ENCODE results near the gene SCAMP5.
A peak's percentile ranks its signal among the peaks of the same experiment; 100 is the strongest.

SCAMP5 gene

DNA sequence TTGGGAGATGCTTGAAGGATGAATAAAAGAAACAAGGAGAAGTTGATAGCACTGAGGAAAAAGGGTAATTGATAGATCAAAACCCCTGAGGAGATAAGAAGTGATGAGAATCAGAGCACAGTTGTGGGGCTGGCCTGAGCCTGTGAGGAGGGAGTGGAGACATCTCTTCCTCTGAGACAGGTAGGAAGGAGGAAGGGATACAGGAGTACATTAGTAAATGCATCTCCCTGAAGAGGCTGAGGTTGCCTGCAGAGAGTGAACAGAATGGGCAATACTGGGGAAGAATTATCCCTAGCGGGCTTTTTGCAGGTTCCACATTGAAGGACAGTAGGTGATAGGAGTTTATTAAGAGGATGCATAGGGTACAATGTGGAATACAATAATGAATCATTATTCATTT is 17.3 kb upstream of the SCAMP5 start:
- Histone ChIP-seq H3K27me3 (replicated peaks; ENCODE audit: control insufficient read depth, insufficient read depth, low read length) (no peaks in the 10 kb centered on the region), H3K4me3 (ENCODE audit: low read length) (no peak overlapping the region), H3K9me3 (ENCODE audit: control insufficient read depth, low read length) (no peaks in the 10 kb centered on the region), H3K36me3 (ENCODE audit: control insufficient read depth, insufficient read depth, low read length, severe bottlenecking) (no peaks in the 10 kb centered on the region), H3K4me1 (ENCODE audit: control insufficient read depth, insufficient read depth, low read length) (peaks cover 15% of the 10 kb centered on the region), H3K9ac (ENCODE audit: low read length) (no peak overlapping the region)
- DNase-seq (ENCODE audit: low read depth): no peak

GRCh38 chr15:74978503-74978902 is 16.9 kb upstream of the SCAMP5 start:
- peak; percentile 15 for DNase-seq (ENCODE audit: low read depth)
- Histone ChIP-seq H3K4me3 (ENCODE audit: low read length) (no peak overlapping the region), H3K36me3 (ENCODE audit: control insufficient read depth, insufficient read depth, low read length, severe bottlenecking) (no peaks in the 10 kb centered on the region), H3K27me3 (replicated peaks; ENCODE audit: control insufficient read depth, insufficient read depth, low read length) (no peaks in the 10 kb centered on the region), H3K9me3 (ENCODE audit: control insufficient read depth, low read length) (no peaks in the 10 kb centered on the region), H3K9ac (ENCODE audit: low read length) (no peak overlapping the region), H3K4me1 (ENCODE audit: control insufficient read depth, insufficient read depth, low read length) (peaks cover 18% of the 10 kb centered on the region)

DNA sequence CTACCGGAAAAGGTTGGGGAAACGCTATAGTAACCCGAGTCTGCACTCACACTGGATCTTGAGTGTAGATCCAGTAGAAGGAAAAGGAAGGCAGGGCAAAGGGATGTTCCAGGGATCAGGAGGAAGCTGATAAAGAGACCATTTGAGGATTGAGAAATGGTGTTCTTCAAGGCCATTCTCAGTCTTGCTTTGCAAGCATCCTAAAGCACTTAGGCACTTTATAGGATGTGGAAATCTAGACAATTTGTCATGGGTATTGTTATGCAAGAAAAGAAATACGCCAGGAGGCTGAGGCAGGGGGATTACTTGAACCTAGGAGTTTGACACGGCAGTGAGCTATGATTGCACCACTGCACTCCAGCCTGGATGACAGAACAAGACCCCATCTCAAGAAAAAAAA is 13.2 kb upstream of the SCAMP5 start:
- peak; percentile 25 for DNase-seq (ENCODE audit: low read depth)
- no peaks in the 10 kb centered on the region for H3K9me3 ChIP-seq (ENCODE audit: control insufficient read depth, low read length)
- H3K9ac ChIP-seq (ENCODE audit: low read length): no peak overlapping the region
- H3K4me1 ChIP-seq (ENCODE audit: control insufficient read depth, insufficient read depth, low read length): peaks cover 30% of the 10 kb centered on the region
- H3K36me3 ChIP-seq (ENCODE audit: control insufficient read depth, insufficient read depth, low read length, severe bottlenecking): no peaks in the 10 kb centered on the region
- no peak overlapping the region for H3K4me3 ChIP-seq (ENCODE audit: low read length)
- peaks cover 11% of the 10 kb centered on the region for H3K27me3 ChIP-seq (replicated peaks; ENCODE audit: control insufficient read depth, insufficient read depth, low read length)

- Histone ChIP-seq H3K4me3 (ENCODE audit: low read length) (no peak overlapping the region), H3K27me3 (replicated peaks; ENCODE audit: control insufficient read depth, insufficient read depth, low read length) (peaks cover 11% of the 10 kb centered on the region), H3K36me3 (ENCODE audit: control insufficient read depth, insufficient read depth, low read length, severe bottlenecking) (no peaks in the 10 kb centered on the region), H3K9me3 (ENCODE audit: control insufficient read depth, low read length) (no peaks in the 10 kb centered on the region), H3K4me1 (ENCODE audit: control insufficient read depth, insufficient read depth, low read length) (peaks cover 19% of the 10 kb centered on the region), H3K9ac (ENCODE audit: low read length) (peak overlapping the region; percentile 25)
- no peak for DNase-seq (ENCODE audit: low read depth)
Observed at GRCh38 chr15:74983725-74984231, 11.6 kb upstream of the SCAMP5 start.

GRCh38 chr15:74988007-74988800 is 7.2 kb upstream of the SCAMP5 start:
- Histone ChIP-seq H3K27me3 (replicated peaks; ENCODE audit: control insufficient read depth, insufficient read depth, low read length) (peaks cover 13% of the 10 kb centered on the region), H3K9me3 (ENCODE audit: control insufficient read depth, low read length) (no peaks in the 10 kb centered on the region), H3K4me3 (ENCODE audit: low read length) (no peak overlapping the region), H3K9ac (ENCODE audit: low read length) (no peak overlapping the region), H3K4me1 (ENCODE audit: control insufficient read depth, insufficient read depth, low read length) (peaks cover 14% of the 10 kb centered on the region), H3K36me3 (ENCODE audit: control insufficient read depth, insufficient read depth, low read length, severe bottlenecking) (no peaks in the 10 kb centered on the region)
- DNase-seq (ENCODE audit: low read depth): no peak

GRCh38 chr15:74989527-74989926 is 5.8 kb upstream of the SCAMP5 start:
- H3K36me3 ChIP-seq (ENCODE audit: control insufficient read depth, insufficient read depth, low read length, severe bottlenecking): no peaks in the 10 kb centered on the region
- H3K4me3 ChIP-seq (ENCODE audit: low read length): no peak overlapping the region
- H3K9ac ChIP-seq (ENCODE audit: low read length): no peak overlapping the region
- no peak for DNase-seq (ENCODE audit: low read depth)
- H3K4me1 ChIP-seq (ENCODE audit: control insufficient read depth, insufficient read depth, low read length): peaks cover 2% of the 10 kb centered on the region
- no peaks in the 10 kb centered on the region for H3K9me3 ChIP-seq (ENCODE audit: control insufficient read depth, low read length)
- peaks cover 13% of the 10 kb centered on the region for H3K27me3 ChIP-seq (replicated peaks; ENCODE audit: control insufficient read depth, insufficient read depth, low read length)

DNA sequence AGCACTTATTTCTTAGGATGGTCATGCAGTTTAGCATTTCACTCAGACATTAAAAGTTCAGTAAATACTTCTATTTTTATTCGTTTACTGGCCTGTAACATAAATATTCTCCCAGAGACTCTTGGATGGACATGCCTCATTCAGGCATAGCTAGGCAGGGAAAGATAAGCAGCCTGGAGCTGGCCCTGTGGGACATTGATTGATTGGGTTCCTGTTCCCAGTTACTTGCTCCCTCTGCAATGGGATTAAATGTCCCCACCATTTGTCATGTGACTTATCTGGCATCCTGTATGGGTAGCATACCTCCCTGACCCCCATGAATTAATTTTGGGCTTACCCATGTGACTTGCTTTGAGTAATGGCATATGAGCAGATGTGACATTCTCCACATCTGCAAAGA is 2.7 kb upstream of the SCAMP5 start:
- no peaks in the 10 kb centered on the region for H3K36me3 ChIP-seq (ENCODE audit: control insufficient read depth, insufficient read depth, low read length, severe bottlenecking)
- peaks cover 10% of the 10 kb centered on the region for H3K4me1 ChIP-seq (ENCODE audit: control insufficient read depth, insufficient read depth, low read length)
- H3K9me3 ChIP-seq (ENCODE audit: control insufficient read depth, low read length): no peaks in the 10 kb centered on the region
- peaks cover 8% of the 10 kb centered on the region for H3K27me3 ChIP-seq (replicated peaks; ENCODE audit: control insufficient read depth, insufficient read depth, low read length)
- H3K4me3 ChIP-seq (ENCODE audit: low read length): no peak overlapping the region
- no peak for DNase-seq (ENCODE audit: low read depth)
- H3K9ac ChIP-seq (ENCODE audit: low read length): no peak overlapping the region

DNA sequence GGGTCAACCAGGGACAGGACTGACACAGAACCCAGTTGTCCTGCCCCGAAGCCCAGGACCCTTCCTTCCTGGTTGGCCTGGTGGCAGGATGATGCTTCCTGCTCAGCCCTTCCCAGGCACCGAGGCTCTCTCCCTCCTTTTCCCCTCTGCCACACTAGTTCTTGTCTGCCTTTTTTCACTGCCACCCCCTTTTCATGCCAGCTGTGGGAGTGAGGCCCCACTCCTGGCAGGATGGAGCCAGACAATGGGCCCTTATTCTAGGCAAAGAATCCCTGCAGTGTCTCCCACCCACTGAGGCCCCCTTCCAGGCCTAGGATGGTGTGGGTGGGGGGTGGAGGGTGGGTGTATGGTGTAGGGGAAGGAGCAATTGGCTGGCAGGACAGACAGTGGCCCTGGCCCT is 1.1 kb upstream of the SCAMP5 start:
- H3K27me3 ChIP-seq (replicated peaks; ENCODE audit: control insufficient read depth, insufficient read depth, low read length): peaks cover 13% of the 10 kb centered on the region
- peaks cover 14% of the 10 kb centered on the region for H3K4me1 ChIP-seq (ENCODE audit: control insufficient read depth, insufficient read depth, low read length)
- no peak overlapping the region for H3K9ac ChIP-seq (ENCODE audit: low read length)
- no peak overlapping the region for H3K4me3 ChIP-seq (ENCODE audit: low read length)
- no peaks in the 10 kb centered on the region for H3K36me3 ChIP-seq (ENCODE audit: control insufficient read depth, insufficient read depth, low read length, severe bottlenecking)
- no peak for DNase-seq (ENCODE audit: low read depth)
- H3K9me3 ChIP-seq (ENCODE audit: control insufficient read depth, low read length): no peaks in the 10 kb centered on the region

DNA sequence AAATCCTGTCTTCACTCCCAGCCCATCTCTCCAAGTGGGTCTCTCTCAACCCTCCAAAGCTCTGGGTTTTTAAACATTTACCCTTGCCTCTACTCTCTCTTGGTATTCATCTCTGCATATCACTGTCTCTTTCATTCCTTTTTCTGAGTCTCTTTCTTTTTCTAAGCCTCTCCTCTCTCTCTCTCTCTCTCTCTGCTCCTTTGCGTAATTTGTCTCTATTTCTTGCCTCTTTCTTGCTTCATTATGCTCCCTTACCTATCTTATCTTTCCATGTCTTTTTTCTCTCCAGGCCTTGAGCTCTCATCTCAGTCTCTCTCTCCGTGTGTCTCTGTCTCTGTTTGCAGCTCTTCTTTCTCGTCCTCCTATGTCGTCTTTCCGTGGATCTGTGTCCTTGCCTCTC is 678 bp upstream of the SCAMP5 start:
- Histone ChIP-seq H3K9me3 (ENCODE audit: control insufficient read depth, low read length) (no peaks in the 10 kb centered on the region), H3K36me3 (ENCODE audit: control insufficient read depth, insufficient read depth, low read length, severe bottlenecking) (no peaks in the 10 kb centered on the region), H3K27me3 (replicated peaks; ENCODE audit: control insufficient read depth, insufficient read depth, low read length) (peaks cover 13% of the 10 kb centered on the region), H3K4me1 (ENCODE audit: control insufficient read depth, insufficient read depth, low read length) (peaks cover 14% of the 10 kb centered on the region), H3K9ac (ENCODE audit: low read length) (no peak overlapping the region), H3K4me3 (ENCODE audit: low read length) (peak overlapping the region; percentile 54)
- no peak for DNase-seq (ENCODE audit: low read depth)

DNA sequence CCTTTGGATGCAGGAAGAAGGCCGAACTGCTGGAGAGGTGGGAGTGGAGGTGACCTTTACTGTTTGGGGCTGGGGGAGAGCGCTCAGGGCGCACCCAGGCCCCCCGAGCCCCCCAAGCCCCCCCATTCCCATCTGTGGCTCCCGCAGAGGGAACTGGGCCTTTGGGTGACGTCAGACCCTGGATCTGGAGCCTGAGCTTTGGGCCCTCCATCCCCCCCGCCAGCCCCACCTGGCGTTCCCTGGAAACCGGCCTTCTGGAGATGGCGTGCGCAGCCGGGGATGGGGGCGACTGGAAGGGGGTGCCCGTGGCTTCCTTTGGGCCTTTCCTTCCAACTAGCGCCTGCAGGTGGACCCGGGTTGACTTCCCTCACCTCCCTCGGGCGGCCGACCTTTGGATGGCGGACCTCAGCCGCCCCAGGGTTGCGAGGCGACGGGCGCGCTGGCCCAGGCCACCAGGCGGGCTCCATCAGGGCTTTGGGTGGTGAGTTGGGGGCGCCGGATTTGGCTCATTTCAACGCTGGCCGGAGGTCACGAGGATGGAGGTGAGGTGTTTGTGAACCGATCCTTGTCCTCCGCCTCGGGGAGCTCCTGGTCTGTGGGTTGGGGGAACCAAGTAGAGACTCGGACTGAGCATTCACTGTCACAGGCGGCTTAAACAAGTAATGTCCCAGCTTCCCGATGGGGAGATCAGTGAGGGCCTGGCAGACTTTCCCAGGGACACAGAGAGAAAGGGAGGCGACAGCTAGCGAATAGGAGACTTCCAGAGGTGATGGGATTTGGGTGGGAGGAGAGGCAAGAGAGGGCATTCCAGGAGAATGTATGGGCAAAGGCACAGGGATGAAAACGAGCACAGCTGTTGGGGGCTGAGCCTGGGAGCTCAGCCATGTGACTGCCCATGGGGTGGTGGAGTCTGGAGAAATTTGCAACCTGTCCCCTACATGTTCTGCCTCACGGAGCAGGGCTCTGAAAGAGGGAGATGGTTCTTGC is 709 bp downstream of the SCAMP5 start:
- Histone ChIP-seq H3K9ac (ENCODE audit: low read length) (peak overlapping the region; percentile 82), H3K27me3 (replicated peaks; ENCODE audit: control insufficient read depth, insufficient read depth, low read length) (peaks cover 13% of the 10 kb centered on the region), H3K4me1 (ENCODE audit: control insufficient read depth, insufficient read depth, low read length) (peaks cover 14% of the 10 kb centered on the region), H3K9me3 (ENCODE audit: control insufficient read depth, low read length) (no peaks in the 10 kb centered on the region), H3K36me3 (ENCODE audit: control insufficient read depth, insufficient read depth, low read length, severe bottlenecking) (no peaks in the 10 kb centered on the region), H3K4me3 (ENCODE audit: low read length) (peak overlapping the region; percentile 83)
- peak; percentile 10 for DNase-seq (ENCODE audit: low read depth)

- Histone ChIP-seq H3K9ac (ENCODE audit: low read length) (peak overlapping the region; percentile 63), H3K9me3 (ENCODE audit: control insufficient read depth, low read length) (no peaks in the 10 kb centered on the region), H3K4me1 (ENCODE audit: control insufficient read depth, insufficient read depth, low read length) (peaks cover 14% of the 10 kb centered on the region), H3K36me3 (ENCODE audit: control insufficient read depth, insufficient read depth, low read length, severe bottlenecking) (no peaks in the 10 kb centered on the region), H3K27me3 (replicated peaks; ENCODE audit: control insufficient read depth, insufficient read depth, low read length) (peaks cover 11% of the 10 kb centered on the region), H3K4me3 (ENCODE audit: low read length) (no peak overlapping the region)
- no peak for DNase-seq (ENCODE audit: low read depth)
Observed at GRCh38 chr15:74997141-74997540, 1.8 kb downstream of the SCAMP5 start.

Measured in adipocyte (in vitro differentiated cells).